Measurements from ENCODE around the gene DLL1.

DLL1 gene

DNA sequence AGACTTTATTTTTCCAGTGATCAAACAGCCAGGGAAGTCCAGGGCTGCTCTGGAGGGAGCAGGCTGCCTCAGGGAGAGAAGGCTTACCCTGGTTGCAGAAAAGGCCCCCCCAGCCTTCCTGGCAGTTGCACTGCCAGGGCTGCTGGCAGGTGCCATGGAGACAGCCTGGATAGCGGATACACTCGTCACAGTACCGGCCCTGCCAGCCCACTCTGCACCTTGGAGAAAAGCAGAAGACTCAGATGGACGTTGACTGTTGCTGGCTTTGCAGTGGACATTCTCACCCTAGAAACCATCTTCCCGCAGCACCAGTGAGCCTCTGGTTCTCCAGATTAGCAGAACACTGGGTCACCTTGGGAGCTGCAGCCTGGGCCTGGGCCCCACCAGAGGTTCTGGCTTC lies 5.4 kb downstream of the DLL1 start:
- CTCF ChIA-PET = no interaction called here
- H3K4me3 ChIP-seq (ENCODE audit: low read depth, low read length) = no peak overlapping the region

GRCh38 chr6:170284866-170285469 lies 5.9 kb downstream of the DLL1 start:
- no peak overlapping the region for H3K4me3 ChIP-seq (ENCODE audit: low read depth, low read length)
- TF ChIP-seq, protein P1, sequence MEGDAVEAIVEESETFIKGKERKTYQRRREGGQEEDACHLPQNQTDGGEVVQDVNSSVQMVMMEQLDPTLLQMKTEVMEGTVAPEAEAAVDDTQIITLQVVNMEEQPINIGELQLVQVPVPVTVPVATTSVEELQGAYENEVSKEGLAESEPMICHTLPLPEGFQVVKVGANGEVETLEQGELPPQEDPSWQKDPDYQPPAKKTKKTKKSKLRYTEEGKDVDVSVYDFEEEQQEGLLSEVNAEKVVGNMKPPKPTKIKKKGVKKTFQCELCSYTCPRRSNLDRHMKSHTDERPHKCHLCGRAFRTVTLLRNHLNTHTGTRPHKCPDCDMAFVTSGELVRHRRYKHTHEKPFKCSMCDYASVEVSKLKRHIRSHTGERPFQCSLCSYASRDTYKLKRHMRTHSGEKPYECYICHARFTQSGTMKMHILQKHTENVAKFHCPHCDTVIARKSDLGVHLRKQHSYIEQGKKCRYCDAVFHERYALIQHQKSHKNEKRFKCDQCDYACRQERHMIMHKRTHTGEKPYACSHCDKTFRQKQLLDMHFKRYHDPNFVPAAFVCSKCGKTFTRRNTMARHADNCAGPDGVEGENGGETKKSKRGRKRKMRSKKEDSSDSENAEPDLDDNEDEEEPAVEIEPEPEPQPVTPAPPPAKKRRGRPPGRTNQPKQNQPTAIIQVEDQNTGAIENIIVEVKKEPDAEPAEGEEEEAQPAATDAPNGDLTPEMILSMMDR (IDR thresholded peaks at IDR 0.05; ENCODE audit: insufficient read depth, low read length, missing control alignments) = no peak
- CTCF ChIA-PET = no interaction called here
- POLR2A ChIA-PET = no interaction called here
- no peak for DNase-seq (ENCODE audit: low read depth, low spot score)

More for the DNA sequence above, 5.4 kb downstream of the DLL1 start:
- TF ChIP-seq, protein P1 (IDR thresholded peaks at IDR 0.05; ENCODE audit: insufficient read depth, low read length, missing control alignments) = no peak
- POLR2A ChIA-PET = no interaction called here
- DNase-seq (ENCODE audit: low read depth, low spot score) = no peak

- no peak overlapping the region for H3K4me3 ChIP-seq (ENCODE audit: low read depth, low read length)
- POLR2A ChIA-PET = no interaction called here
- TF ChIP-seq, protein P1 (IDR thresholded peaks at IDR 0.05; ENCODE audit: insufficient read depth, low read length, missing control alignments) = no peak
- CTCF ChIA-PET = no interaction called here
- no peak for DNase-seq (ENCODE audit: low read depth, low spot score)
Measured at GRCh38 chr6:170284126-170284773, 6.6 kb downstream of the DLL1 start.

GRCh38 chr6:170283212-170284081 lies 7.4 kb downstream of the DLL1 start:
- POLR2A ChIA-PET = no interaction called here
- no peak for DNase-seq (ENCODE audit: low read depth, low spot score)
- CTCF ChIA-PET = no interaction called here
- TF ChIP-seq, protein P1 (IDR thresholded peaks at IDR 0.05; ENCODE audit: insufficient read depth, low read length, missing control alignments) = no peak
- H3K4me3 ChIP-seq (ENCODE audit: low read depth, low read length) = no peak overlapping the region

- H3K4me3 ChIP-seq (ENCODE audit: low read depth, low read length) = no peak overlapping the region
- ChIA-PET POLR2A (no interaction called here), CTCF (no interaction called here)
- TF ChIP-seq, protein P1 (IDR thresholded peaks at IDR 0.05; ENCODE audit: insufficient read depth, low read length, missing control alignments) = no peak
- no peak for DNase-seq (ENCODE audit: low read depth, low spot score)
Measured at GRCh38 chr6:170282512-170283158, 8.2 kb downstream of the DLL1 start.

Data from AG04449 (cell line).